ENCODE measurements around the gene EFCAB10.

DNA sequence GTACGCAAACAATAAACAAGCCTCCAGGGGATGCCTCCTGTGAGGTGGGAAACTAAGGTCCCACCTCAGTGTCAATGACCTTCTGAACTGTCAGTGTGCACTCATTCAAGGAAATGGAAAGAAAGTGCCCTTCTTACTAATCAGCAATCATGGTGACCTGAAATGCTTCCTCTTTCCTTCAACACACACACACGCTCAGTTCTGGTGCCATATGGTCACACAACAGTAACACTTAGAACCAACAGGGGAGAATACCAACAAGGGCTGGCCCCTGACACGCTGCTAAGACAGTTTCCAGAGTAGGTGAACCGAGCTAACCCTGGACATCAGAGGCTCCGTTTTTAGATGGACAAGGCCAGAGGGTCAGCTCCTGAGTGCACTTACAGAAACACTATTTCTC lies 42.1 kb upstream of the EFCAB10 start:
- TF ChIP-seq, protein P1, sequence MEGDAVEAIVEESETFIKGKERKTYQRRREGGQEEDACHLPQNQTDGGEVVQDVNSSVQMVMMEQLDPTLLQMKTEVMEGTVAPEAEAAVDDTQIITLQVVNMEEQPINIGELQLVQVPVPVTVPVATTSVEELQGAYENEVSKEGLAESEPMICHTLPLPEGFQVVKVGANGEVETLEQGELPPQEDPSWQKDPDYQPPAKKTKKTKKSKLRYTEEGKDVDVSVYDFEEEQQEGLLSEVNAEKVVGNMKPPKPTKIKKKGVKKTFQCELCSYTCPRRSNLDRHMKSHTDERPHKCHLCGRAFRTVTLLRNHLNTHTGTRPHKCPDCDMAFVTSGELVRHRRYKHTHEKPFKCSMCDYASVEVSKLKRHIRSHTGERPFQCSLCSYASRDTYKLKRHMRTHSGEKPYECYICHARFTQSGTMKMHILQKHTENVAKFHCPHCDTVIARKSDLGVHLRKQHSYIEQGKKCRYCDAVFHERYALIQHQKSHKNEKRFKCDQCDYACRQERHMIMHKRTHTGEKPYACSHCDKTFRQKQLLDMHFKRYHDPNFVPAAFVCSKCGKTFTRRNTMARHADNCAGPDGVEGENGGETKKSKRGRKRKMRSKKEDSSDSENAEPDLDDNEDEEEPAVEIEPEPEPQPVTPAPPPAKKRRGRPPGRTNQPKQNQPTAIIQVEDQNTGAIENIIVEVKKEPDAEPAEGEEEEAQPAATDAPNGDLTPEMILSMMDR (IDR thresholded peaks at IDR 0.05), result no peak
- TF ChIP-seq POLR2A (IDR thresholded peaks at IDR 0.05), result no peak
